K562 (cell line): Measurements from ENCODE around the gene DNER. TPM values are rescaled to one million over a fixed set of nuclear protein-coding genes. Genes with fewer than 3 reads are reported as not detected.
"Not testable (repeated sequence)": the region's sequence is repeated elsewhere in the genome, so short reads cannot be mapped to it uniquely, and the experiment has no call there.

Experiments
- ATAC-seq: fragments of 200-7000 bp; cut with Tn5 transposase; 3 replicates; pipeline ENCODE4 v1.9.1; 2020; ENCODE audit warnings: moderate library complexity
- BruUV-seq: library from RNA; stranded (reverse); fragments of 400-500 nt; replicated peaks from 2 replicates; lab custom pipeline; 2021; lab: Mats Ljungman, UMichigan
- CTCF ChIA-PET: fragments of 300-600 bp; formaldehyde crosslinking; extraction: SDS; loops from one replicate; lab custom pipeline; 2021; ENCODE audit warnings: low intra/inter-chr PET ratio; lab: Yijun Ruan, JAX
- POLR2A ChIA-PET: fragments of 300-600, 350-650 bp; sonication (Branson Sonifier 250); formaldehyde crosslinking; extraction: SDS; loops from one replicate; lab custom pipeline; 2021; ENCODE audit warnings: antibody characterized with exemption, inconsistent platforms; lab: Yijun Ruan, JAX
- DNase-seq, 4 experiments: peaks; one replicate each; pipeline versions ENCODE4 v3.0.0 to v3.0.0-alpha.2; 2011 to 2018; ENCODE audit warnings: low spot score in 3 of 4, mixed read lengths in 3 of 4; ENCODE audit errors: extremely low read depth in 1 of 4
- FAIRE-seq: peaks from 2 replicates; lab custom pipeline; 2011; peaks lifted over from hg19 to GRCh38; lab: Jason Lieb, UNC
- H2AFZ ChIP-seq: 2 replicates; pipeline ENCODE4 v1.6.0; 2011; ENCODE audit warnings: low read depth, low read length, control low read depth, inconsistent platforms
- H3K27ac ChIP-seq: fragments of 200-600 bp; 3 replicates; pipeline ENCODE4 v1.8.0; 2011; ENCODE audit warnings: low read depth, mild to moderate bottlenecking, control low read depth, inconsistent platforms, low read length, moderate library complexity, mixed read lengths; ENCODE audit errors: extremely low read depth
- H3K27me3 ChIP-seq, 2 experiments: fragments of 300-600 bp in 1 of 2; 2 replicates in 1 of 2; 3 replicates in 1 of 2; pipeline versions ENCODE4 v1.6.0 to v1.8.0; 2011; ENCODE audit warnings: inconsistent platforms in 2 of 2, low read length in 2 of 2, mild to moderate bottlenecking in 1 of 2, mixed read lengths in 1 of 2, moderate library complexity in 1 of 2; ENCODE audit not compliant: control insufficient read depth in 2 of 2, insufficient read depth in 2 of 2
- H3K36me3 ChIP-seq: fragments of 300-600 bp; 3 replicates; pipeline ENCODE4 v1.8.0; 2011; ENCODE audit warnings: mild to moderate bottlenecking, low read length, inconsistent platforms; ENCODE audit not compliant: control insufficient read depth, insufficient read depth
- H3K4me1 ChIP-seq, 2 experiments: fragments of 200-600 bp in 1 of 2; replicated peaks in 1 of 2; 2 replicates in 1 of 2; 3 replicates in 1 of 2; pipeline versions ENCODE4 v1.5.1 to v1.8.0; 2011; ENCODE audit warnings: inconsistent platforms in 2 of 2, low read length in 2 of 2, mild to moderate bottlenecking in 1 of 2, mixed read lengths in 1 of 2, moderate library complexity in 1 of 2; ENCODE audit not compliant: control insufficient read depth in 2 of 2, insufficient read depth in 2 of 2
- H3K4me2 ChIP-seq: 2 replicates; pipeline ENCODE4 v1.6.1; 2011; ENCODE audit warnings: low read length, control low read depth, inconsistent platforms, mixed read lengths; ENCODE audit not compliant: insufficient read depth
- H3K4me3 ChIP-seq: fragments of 200-600 bp; sonication (generic), shearing (Covaris generic); 2 replicates; pipeline ENCODE4 v1.5.1; 2016; ENCODE audit warnings: control low read depth, inconsistent platforms
- H3K79me2 ChIP-seq: fragments of 200-600 bp; 3 replicates; pipeline ENCODE4 v1.8.0; 2011; ENCODE audit warnings: low read length, inconsistent platforms; ENCODE audit not compliant: control insufficient read depth, insufficient read depth
- H3K9ac ChIP-seq, 2 experiments: 2 replicates each; pipeline versions ENCODE4 v1.6.0 to v1.6.1; 2011; ENCODE audit warnings: low read depth in 2 of 2, low read length in 2 of 2, control low read depth in 1 of 2, inconsistent platforms in 1 of 2, mild to moderate bottlenecking in 1 of 2, mixed read lengths in 1 of 2; ENCODE audit not compliant: insufficient read depth in 1 of 2
- H3K9me1 ChIP-seq: one replicate; pipeline ENCODE4 v1.6.0; 2011; ENCODE audit warnings: inconsistent platforms, mild to moderate bottlenecking, low read length, moderate library complexity; ENCODE audit not compliant: control insufficient read depth, insufficient read depth
- H3K9me3 ChIP-seq: replicated peaks from 2 replicates; pipeline ENCODE4 v1.5.1; 2011; ENCODE audit warnings: low read depth, low read length, inconsistent platforms; ENCODE audit not compliant: control insufficient read depth, insufficient read depth
- H4K20me1 ChIP-seq: replicated peaks from 2 replicates; pipeline ENCODE4 v1.6.1; 2011; ENCODE audit warnings: low read length, inconsistent platforms, mixed read lengths; ENCODE audit not compliant: control insufficient read depth, insufficient read depth
- ERF ChIP-seq: fragments of 450-650 bp; formaldehyde crosslinking; IDR thresholded peaks from 2 replicates; pipeline ENCODE4 v1.4.0; 2020; ENCODE audit warnings: mild to moderate bottlenecking, mixed read lengths
- GATA2 ChIP-seq: sonication (generic); formaldehyde crosslinking; IDR thresholded peaks from 2 replicates; pipeline ENCODE4 v1.4.0; 2020; ENCODE audit warnings: mild to moderate bottlenecking, missing genetic modification reagents
- GTF2A2 ChIP-seq: IDR thresholded peaks from 2 replicates; pipeline ENCODE4 v1.6.1; 2016; ENCODE audit warnings: mild to moderate bottlenecking, missing genetic modification characterization, missing compliant biosample characterization
- MTA3 ChIP-seq: fragments of 450-650 bp; formaldehyde crosslinking; IDR thresholded peaks from 2 replicates; pipeline ENCODE4 v1.6.1; 2017; ENCODE audit warnings: mild to moderate bottlenecking, borderline replicate concordance
- RAD21 ChIP-seq, 2 experiments: fragments of 250-450 bp in 1 of 2; fragments of 450-650 bp in 1 of 2; sonication (Bioruptor Pico) in 1 of 2; formaldehyde crosslinking in 1 of 2; IDR thresholded peaks in 1 of 2; conservative IDR thresholded peaks in 1 of 2; 2 replicates each; pipeline versions ENCODE4 v1.4.0 to v1.8.0; 2020 to 2022; ENCODE audit warnings: mild to moderate bottlenecking in 2 of 2, moderate library complexity in 1 of 2
- SETDB1 ChIP-seq: IDR thresholded peaks from one replicate; pipeline ENCODE4 v1.6.1; 2012; ENCODE audit warnings: low read length, control low read depth, inconsistent platforms
- WGBS: fragments of 100-300 bp; shearing (Covaris generic); methylation state at CpG from one replicate; pipeline ENCODE4 v1.1.6; 2016; ENCODE audit warnings: low coverage, mixed read lengths; ENCODE audit not compliant: insufficient coverage; ENCODE audit errors: missing lambda C conversion rate; 5-methylcytosine and 5-hydroxymethylcytosine counted together
- in situ Hi-C: fragments of 300-500 bp; cut with MboI; formaldehyde crosslinking; loops from 4 replicates; pipeline ENCODE4 v1.15.0; 2018; ENCODE audit warnings: inconsistent platforms, mixed read lengths
- intact Hi-C: fragments of 100-400 bp; cut with micrococcal nuclease; formaldehyde crosslinking; loops from 2 replicates; pipeline ENCODE4 v1.14.2; 2022
- polyA plus RNA-seq, 8 experiments: library from polyadenylated mRNA; depleted of rRNA in 4 of 8; stranded (reverse) in 5 of 8; unstranded in 3 of 8; fragments of >200 nt; fragmentation: Nextera tagmentation in 2 of 8; fragmentation: Illumina TruSeq in 1 of 8; extraction: Ambion mirVana in 2 of 8; extraction: Trizol in 1 of 8; gene quantifications; 2 replicates each; pipeline versions ENCODE4 v1.2.1 to v1.2.3, GENCODE V29; 2011 to 2014; ENCODE audit warnings: inconsistent platforms in 1 of 8, missing spikeins in 1 of 8
- total RNA-seq, 7 experiments: library from RNA; depleted of rRNA in 6 of 7; stranded (reverse); fragments of >200 nt in 6 of 7; fragmentation: Illumina TruSeq in 2 of 7; extraction: Trizol in 2 of 7; gene quantifications; 2 replicates each; pipeline versions ENCODE4 v1.2.1 to v1.2.3, GENCODE V29; 2011 to 2021; ENCODE audit warnings: low replicate concordance in 1 of 7

Gene DNER
- total and polyA plus RNA-seq, 9 of the 15 experiments (the other 6 are each of a cell fraction or from before 2014, with no cell fraction given) = not detected

- 3% methylated on average over 5 of the region's 8 CpGs for WGBS
- Histone ChIP-seq H2AFZ (no peak overlapping the region), H3K9me3 (no peaks in the 10 kb centered on the region), H3K27ac (no peak overlapping the region), H3K36me3 (no peaks in the 10 kb centered on the region), H3K9ac (no peak overlapping the region), H3K27me3 (no peaks in the 10 kb centered on the region), H3K4me2 (no peak overlapping the region), H4K20me1 (no peaks in the 10 kb centered on the region), H3K79me2 (no peaks in the 10 kb centered on the region), H3K4me3 (no peak overlapping the region), H3K4me1 (no peaks in the 10 kb centered on the region), H3K9me1 (no peaks in the 10 kb centered on the region)
- DNase-seq (no peak), ATAC-seq (no peak), FAIRE-seq (no peak)
- in situ Hi-C loops (no loop called here), intact Hi-C loops (no loop called here)
- no peak for TF ChIP-seq RAD21 (CRISPR knock-in tag; conservative IDR thresholded peaks at IDR 0.05 in 1 of 2, IDR thresholded peaks at IDR 0.05 in 1 of 2)
- ChIA-PET CTCF (no interaction called here), POLR2A (no interaction called here)
- BruUV-seq = no TSS peak
Measured at GRCh38 chr2:229340086-229340760, 374.1 kb downstream of the DNER start.

GRCh38 chr2:229339618-229340017 is 374.7 kb downstream of the DNER start:
- intact Hi-C loops = no loop called here
- no peak for TF ChIP-seq GTF2A2 (tag)
- no peak for TF ChIP-seq MTA3
- no peak for TF ChIP-seq ERF
- no peak for TF ChIP-seq SETDB1
- TF ChIP-seq GATA2 (CRISPR knock-in tag) = no peak
- Histone ChIP-seq H3K9me1 (no peaks in the 10 kb centered on the region), H3K4me1 (no peaks in the 10 kb centered on the region), H3K79me2 (no peaks in the 10 kb centered on the region), H3K9me3 (no peaks in the 10 kb centered on the region), H3K27me3 (no peaks in the 10 kb centered on the region), H3K9ac (no peak overlapping the region), H3K4me2 (no peak overlapping the region), H3K27ac (no peak overlapping the region), H4K20me1 (no peaks in the 10 kb centered on the region), H3K36me3 (no peaks in the 10 kb centered on the region), H2AFZ (no peak overlapping the region), H3K4me3 (no peak overlapping the region)
- WGBS = 0% methylated on average over 5 of the region's 5 CpGs
- in situ Hi-C loops = no loop called here
- ChIA-PET CTCF (no interaction called here), POLR2A (no interaction called here)
- ATAC-seq (no peak), DNase-seq (no peak), FAIRE-seq (no peak)
- BruUV-seq = no TSS peak

- H3K27me3 ChIP-seq, H3K9me3 ChIP-seq, POLR2A ChIA-PET, H3K9me1 ChIP-seq, H2AFZ ChIP-seq, in situ Hi-C loops, H3K4me3 ChIP-seq, H3K36me3 ChIP-seq, H3K79me2 ChIP-seq, H3K9ac ChIP-seq, intact Hi-C loops, DNase-seq, H4K20me1 ChIP-seq, H3K4me1 ChIP-seq, H3K4me2 ChIP-seq, ATAC-seq, H3K27ac ChIP-seq, CTCF ChIA-PET, BruUV-seq, FAIRE-seq: not testable (repeated sequence)
- 0% methylated on average over 3 of the region's 4 CpGs for WGBS
Measured at GRCh38 chr2:229339171-229339570, 375.2 kb downstream of the DNER start.
